Stimulated activated CD8-positive, alpha-beta memory T cell treated with anti-CD3 and anti-CD28 coated beads, Interleukin-12 subunit alpha, Interleukin-12 subunit beta, amount 100 ng/mL, for 24 hours (primary cell): ENCODE measurements around the gene ARHGEF37.
"Not testable (repeated sequence)": the region's sequence is repeated elsewhere in the genome, so short reads cannot be mapped to it uniquely, and the experiment has no call there.

ENCODE experiments used
- DNase-seq: peaks from one replicate; pipeline ENCODE4 v3.0.0-alpha.2; 2020; ENCODE audit errors: extremely low read depth

ARHGEF37 gene, protein sequence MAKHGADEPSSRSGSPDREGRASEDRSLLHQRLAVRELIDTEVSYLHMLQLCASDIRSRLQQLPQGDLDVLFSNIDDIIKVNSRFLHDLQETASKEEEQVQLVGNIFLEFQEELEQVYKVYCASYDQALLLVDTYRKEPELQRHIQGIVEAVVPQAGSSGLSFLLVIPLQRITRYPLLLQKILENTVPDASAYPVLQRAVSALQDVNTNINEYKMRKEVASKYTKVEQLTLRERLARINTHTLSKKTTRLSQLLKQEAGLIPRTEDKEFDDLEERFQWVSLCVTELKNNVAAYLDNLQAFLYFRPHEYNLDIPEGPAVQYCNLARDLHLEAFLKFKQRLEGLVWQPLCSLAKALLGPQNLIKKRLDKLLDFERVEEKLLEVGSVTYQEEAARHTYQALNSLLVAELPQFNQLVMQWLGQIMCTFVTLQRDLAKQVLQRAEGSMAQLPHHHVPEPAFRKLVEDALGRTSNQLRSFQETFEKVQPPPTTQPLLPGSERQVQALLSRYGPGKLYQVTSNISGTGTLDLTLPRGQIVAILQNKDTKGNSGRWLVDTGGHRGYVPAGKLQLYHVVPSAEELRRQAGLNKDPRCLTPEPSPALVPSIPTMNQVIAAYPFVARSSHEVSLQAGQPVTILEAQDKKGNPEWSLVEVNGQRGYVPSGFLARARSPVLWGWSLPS

DNA sequence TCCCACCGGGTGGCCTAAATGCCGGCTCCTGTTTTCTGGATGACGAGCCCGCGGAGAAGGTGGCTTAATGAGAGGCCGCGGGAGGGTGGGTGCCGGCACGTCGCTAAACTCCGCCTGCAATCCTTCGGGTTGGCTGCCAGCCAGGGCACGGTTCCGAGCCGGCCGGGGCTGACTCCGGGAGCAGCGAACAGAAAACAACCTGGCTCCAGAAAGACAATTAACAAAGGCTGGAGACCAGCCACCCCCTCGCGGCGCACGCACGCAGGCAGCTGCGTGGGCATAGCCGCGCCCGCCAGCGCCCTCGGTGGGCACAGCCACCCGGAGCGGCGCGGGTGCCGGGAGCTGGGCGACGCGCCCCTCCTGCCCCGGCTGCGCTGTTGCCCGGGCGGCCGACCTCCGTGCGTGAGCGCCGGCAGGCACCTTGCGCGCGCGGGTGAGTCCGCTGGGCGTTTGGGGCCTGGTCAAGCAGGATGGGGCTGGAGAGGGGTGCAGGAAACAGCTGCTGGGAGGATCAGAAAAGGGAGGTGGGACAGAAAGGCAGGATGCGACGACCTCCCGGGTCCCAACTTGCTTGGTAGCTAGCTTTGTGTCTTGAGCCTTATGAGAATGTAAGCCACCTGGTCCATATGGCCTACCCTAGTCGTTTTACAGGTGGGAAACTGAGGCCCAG, at the start of gene ARHGEF37:
Gene ARHGEF37, plus strand, starts transcription at position 307 of the 670 bp plus-strand sequence. CDS start 16,272 bp downstream, outside the sequence.
- DNase-seq, result peak; percentile 3

DNA sequence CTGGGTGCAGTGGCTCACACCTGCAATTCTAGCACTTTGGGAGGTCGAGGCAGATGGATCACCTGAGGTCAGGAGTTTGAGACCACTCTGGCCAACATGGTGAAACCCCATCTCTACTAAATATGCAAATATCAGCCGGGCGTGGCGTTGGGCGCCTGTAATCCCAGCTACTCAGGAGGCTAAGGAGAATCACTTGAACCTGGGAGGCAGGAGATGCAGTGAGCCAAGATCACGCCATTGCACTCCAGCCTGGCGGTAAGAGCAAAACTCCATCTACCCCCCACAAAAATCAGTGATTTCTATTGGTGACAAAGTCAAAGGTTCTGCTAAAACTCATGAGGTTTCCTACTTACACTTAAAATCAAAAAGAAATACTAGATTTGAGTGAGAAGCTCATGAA, 48.9 kb upstream of the ARHGEF37 start:
- DNase-seq, result no peak

DNA sequence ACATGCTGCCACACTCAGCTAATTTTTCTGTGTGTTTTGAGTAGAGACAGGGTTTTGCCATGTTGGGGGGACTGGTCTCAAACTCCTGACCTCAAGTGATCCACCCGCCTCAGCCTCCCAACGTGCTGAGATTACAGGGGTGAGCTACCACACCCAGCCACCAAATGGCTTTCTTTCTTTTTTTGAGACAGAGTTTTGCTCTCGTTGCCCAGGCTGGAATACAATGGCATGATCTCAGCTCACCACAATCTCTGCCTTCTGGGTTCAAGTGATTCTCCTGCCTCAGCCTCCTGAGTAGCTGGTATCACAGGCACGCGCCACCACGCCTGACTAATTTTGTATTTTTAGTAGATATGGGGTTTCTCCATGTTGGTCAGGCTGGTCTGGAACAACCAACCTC, 45.5 kb upstream of the ARHGEF37 start:
- not testable (repeated sequence) for DNase-seq

DNA sequence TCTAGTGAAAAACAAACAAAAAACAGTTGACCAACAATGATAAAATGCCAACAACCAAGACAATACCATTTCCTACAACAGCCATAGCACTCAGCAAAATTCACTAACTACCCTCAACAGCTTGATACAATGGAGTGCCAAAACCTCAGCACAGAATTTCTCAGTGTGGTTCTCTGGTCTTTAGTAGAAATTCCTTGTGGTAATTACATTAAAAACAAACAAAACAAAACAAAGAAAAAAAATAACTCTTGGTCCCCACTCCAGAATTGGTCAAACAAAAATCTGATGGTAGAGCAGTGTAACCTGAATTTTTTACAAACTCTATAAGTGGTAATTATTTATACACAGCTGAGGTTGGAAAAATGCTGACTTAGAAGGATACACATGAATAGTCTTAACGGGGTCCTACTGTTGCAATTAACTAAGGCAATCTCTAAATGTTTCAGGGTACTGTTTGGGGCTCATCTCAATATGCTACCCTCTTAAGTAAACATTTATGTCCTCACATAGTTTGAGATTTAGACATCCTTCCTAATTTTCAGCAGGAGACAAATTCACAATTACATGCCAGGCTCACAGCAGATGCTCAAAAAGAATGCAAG, 43.8 kb upstream of the ARHGEF37 start:
- no peak for DNase-seq

DNA sequence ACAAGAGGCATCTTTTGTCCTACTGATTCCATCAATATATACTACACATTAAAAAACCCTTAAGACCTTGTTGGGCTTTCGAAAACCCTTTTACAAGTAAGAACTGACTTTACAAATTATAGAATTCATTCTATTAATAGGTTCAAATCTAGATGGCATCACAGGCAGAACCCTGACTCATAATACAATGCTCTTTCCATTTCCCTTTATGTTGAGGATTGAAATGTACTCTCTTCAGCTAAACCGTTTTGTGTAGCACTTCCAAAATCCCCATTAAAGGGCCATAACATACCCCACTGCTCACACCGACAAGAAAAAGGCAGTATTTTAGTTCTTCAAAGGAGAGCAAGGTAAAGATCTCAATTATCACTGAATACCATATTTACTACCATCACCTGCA, 41.2 kb upstream of the ARHGEF37 start:
- no peak for DNase-seq

DNA sequence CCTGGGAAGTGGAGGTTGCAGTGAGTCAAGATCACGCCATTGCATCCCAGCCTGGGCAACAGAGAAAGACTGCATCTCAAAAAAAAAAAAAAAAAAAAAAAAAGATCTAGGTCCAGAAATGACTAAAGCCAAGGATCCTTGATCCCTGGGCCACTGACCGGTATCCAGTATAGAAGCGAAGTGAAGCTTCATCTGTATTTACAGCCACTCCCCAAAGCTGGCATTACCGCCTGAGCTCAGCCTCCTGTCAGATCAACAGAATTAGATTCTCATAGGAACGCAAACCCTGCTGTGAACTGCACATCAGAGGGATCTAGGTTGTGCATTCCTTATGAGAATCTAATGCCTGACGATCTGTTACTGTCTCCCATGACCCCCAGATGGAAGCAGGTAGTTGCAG, 39.4 kb upstream of the ARHGEF37 start:
- DNase-seq, result no peak

DNA sequence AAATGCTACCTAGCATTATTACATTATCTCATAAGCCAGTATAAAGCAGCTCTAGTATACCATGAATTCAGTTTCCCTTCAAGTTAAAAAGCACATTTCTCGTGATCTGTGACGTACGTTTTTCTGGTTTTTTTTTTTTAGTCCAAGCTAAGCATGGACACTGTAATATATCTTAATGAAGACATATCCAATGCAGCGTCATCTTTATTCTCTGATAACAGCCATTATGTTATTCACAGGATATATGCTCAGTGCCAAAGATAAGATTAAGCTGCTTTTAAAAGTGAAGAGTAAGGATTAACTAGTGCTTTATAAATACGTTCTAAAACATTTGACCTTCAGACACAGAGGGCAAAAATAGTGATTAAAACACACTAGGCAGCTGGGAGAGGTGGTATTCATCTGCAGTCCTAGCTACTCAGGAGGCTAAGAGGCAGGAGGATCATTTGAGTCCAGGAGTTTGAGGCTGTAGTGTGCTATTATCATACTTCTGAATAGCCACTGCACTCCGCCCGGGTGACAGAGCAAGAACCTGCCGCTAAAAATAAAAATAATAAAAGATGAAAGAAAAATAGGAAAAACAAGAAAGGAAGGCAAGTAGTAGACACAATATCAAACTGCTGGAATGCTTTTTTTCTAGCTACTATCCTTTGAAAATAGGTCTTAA, 37.8 kb upstream of the ARHGEF37 start:
- no peak for DNase-seq

DNA sequence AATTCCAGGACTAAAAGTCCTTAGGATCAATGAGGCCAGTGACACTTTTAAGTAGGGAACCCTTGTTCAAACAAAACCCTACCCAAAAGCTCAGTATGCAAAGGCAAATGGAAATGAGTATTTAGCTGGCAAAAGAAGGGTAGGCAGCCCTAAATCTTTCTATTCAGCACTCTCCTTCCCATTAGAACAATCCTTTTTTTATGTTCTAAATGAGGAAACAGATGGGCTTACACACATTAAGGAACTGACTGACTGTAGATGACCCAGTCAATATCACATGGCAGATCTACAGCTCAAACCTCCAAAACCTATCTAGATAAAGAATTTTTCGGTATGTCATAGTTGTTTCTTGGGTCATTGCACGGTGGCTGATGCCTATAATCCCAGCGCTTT, 37.3 kb upstream of the ARHGEF37 start:
- DNase-seq, result no peak

DNA sequence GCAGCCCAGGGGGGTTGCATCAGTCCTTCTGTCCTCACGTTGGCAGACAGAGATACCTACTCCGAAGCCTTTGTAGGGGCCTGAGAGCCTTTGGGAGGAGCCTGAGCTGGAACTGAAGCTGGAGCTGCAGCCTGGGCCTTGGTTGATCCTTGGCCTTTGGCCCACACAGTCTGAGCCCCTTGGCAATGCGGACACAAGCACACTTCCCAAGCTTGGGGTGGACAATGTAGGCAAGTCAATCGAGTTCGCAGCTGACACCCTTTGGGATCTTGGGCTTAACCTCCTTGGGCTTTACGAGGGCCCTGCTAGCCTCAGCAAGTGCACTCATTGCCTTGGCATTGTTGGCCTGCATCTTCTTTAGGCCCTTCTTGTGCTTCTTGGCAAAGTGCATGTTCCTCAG, 36.0 kb upstream of the ARHGEF37 start:
- DNase-seq, result no peak

DNA sequence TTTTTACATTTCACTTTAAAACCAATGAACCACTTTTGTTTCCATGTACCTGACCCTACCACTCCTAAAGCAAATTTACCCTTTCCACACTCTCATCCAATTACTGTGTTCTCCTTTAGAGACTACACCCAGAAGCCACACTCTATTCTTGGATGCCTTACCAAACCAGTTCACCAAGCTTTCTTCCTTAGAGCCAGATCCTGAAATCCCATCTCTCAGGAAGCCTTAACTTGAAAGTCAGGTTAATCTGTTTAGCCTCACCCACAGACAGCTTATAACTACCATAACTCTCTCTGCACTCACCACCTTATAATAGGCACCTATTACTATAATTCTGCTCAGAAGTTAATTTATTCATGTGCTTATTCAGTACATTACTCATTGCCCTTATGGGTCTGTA, 34.3 kb upstream of the ARHGEF37 start:
- no peak for DNase-seq

DNA sequence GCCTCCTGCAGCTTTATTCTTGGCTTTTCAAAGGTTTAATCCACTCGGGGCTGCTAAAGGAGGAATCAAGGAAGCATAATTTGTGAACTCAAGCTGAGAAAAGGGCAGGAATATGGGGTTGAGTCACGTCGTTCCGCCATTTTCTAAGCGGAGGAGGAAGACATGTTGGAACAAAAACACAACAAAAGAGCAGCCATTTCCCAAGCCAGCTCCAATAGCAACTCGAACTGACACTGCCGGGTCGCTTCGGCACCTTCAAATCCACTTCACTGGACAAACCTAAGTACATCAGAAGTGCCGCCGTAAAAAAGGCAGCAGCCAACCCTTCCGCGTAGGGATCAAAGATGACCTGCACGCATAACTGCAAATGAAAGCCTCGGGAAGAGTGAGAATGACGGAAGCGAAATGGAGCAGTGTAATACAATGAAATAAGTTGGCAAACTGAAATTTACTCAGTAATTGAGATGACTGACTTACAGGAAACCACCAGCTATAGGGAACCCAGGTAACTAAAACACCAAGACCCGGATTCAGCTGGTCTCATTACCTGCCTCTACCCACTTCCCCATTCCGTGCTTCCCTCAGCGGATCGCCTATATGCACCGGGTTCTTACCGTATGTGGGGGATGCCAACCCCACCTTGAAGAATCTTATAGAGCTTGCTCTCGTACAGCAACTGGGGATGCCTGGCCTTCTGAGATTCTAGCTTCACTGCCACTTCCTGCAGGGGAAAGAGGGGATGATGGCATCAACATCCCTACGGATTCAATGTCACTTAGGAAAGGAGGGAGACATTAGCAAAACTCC, 31.6 kb upstream of the ARHGEF37 start:
- DNase-seq, result no peak

DNA sequence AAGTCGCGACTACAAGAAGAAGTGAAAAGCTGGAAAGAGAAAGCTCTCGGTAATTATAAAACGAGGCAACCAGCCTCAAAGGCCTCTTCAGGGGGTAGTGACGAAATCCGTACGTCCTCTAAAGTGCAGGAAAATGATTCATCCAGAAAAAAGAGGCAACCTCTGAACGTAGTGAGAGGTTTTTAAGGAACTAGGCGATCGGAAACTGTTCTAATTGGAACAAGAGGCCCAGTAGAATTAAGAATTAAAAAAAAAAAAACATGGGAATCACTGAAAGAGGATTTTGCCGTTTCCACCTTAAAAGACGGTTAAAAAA, 31.1 kb upstream of the ARHGEF37 start:
- DNase-seq, result no peak

DNA sequence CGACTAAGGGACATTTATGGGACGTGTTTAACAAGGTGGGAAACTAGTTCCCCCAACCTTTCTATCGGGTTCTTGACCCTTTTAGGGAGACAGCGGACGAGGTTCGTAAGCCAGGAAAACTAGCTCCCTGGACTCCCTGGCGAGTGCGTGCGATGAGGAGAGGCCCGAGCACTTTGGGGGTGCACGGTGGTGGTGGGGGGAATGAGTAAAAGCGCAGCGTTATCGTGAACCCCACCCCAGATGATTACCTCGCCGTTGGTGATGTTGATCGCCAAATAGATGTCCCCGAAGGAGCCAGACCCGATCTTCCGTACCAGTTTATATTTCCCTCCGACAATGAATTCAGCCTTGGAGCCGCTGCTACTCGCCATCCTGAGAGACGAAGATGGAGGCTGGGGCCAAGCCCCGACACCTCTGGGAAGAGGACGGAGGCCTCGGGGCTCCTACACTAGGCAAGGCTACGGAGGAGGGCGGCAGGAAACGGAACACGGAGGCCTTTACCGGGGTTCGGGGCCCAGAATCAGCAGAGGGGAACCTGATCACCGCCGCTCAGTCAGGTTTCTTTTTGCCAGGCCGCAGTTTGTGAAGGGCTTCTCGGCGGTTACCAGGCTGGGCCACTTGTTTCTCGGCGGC, 30.6 kb upstream of the ARHGEF37 start:
- DNase-seq, result no peak

DNA sequence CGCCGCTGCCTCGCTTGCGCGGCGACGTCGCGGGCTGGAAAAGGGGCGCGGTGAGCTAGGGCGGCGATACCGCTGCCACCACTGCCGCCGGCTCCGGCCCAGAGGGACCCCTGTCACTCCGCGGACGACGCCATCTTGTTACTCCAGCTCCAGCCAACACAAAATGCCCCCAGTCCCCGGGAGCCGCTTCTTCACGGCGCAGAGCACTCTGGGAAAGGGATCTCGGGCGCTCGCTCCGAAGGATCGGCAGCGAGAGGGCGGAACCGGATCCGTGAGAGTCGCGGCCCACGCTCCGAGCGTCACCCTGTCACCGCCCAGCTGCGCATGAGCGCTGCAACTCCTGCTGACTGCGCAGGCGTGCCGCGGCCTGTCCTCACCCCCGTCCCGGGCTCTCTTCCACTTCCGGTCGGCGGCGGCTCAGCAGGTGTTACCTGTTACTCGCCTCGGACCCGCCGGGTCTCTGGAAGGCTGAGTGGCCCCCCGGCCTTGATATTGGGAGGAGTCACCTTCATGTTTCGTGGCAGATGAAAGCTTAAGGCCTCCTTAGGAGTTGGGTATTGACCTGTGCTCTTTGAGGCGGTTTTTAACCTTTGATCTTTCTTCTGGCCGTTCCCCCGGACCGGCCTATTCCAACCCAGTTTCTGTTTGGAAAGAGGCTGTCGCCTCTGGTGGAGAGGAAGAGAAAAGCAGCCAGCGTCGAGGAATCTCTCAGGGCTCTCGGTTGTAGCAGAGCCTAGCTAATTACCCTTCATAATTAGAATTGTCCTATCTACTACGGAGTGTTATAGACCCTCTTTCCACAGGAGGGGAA, 29.9 kb upstream of the ARHGEF37 start, which contains the start of gene CSNK1A1:
Gene CSNK1A1, minus strand, starts transcription at position 213 of the 811 bp plus-strand sequence. CDS start 475 bp downstream, outside the sequence.
- peak; percentile 98 for DNase-seq

DNA sequence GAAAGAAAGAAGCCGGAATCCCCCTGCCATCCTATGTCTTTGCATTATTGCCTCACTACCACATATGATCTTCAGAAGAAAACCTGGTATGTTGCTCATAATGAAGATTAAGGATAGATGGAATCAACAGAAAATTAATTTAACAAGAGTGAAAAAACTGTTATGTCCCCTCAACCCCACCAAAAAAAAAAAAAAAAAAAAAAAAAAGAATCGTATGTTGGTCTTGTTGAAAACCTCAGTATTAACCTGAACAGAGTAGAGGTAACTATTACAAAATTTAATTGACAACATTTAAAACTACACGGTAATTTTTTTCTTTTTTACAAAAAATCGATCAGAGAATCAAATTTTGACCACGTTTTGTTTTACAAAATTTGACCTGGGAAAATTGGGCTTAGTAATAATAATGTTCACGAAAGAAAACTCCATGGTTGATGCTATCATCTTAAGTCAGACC, 29.2 kb upstream of the ARHGEF37 start:
- DNase-seq, result no peak

DNA sequence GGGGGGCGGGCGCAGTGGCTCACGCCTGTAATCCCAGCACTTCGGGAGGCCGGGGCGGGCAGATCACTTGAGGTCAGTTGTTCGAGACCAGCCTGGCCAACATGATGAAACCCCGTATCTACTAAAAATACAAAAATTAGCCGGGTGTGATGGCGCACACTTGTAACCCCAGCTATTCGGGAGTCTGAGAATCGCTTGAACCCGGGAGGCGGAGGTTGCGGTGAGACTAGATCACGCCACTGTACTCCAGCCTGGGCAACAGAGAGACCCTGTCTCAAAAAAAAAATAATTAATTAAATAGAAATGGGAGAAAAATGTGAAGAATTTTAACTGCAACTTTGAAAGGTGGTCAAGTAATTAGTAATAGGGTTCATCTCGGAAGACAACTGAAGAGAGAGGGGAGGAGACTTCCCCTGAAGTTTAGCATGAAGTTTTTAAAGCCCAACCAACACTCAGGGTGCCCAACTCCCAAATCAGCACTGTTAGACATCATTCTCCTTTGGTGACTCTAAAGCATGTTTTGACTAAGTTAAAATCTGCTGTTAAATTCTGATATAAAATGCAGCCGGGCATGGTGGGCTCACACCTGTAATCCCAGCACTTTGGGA, 28.6 kb upstream of the ARHGEF37 start:
- DNase-seq, result no peak

DNA sequence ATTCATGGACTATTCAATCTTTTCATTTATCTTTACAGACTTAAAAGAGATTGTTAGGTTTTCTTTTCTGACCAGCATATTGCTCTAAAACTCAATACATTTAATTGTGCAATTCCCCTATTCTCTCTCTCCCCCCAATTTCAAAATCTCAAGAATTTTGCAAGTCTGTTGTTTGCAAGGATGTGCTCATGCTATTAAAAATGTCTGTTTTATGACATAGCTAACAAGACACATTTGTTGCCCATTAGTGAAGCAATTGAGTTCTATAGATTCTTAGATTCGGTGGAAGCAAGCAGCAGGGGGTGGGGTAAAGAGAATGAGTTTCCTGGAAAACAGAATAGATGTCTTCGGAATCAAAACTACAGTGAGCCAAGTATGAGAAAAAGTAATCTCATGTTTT, 21.6 kb upstream of the ARHGEF37 start:
- DNase-seq, result no peak

DNA sequence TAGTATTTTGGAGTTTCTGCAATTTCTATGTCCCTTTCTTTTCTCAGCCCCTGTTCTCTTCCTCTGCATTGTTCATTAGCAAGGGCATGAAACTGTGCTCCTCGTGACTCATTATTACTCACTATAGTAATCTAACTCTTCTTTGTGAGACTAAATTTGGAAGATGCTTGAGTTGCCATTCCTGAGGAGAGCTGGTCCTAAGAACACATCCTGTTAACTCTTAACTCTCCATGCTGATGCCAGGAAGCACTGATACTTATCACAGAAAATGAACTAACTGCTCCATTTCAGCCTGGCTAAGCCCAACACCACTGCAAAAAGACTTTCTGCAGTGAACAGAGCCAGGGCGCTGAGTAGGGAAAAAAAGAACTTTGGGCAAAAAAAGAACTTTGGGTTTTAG, 19.4 kb upstream of the ARHGEF37 start:
- DNase-seq, result no peak

DNA sequence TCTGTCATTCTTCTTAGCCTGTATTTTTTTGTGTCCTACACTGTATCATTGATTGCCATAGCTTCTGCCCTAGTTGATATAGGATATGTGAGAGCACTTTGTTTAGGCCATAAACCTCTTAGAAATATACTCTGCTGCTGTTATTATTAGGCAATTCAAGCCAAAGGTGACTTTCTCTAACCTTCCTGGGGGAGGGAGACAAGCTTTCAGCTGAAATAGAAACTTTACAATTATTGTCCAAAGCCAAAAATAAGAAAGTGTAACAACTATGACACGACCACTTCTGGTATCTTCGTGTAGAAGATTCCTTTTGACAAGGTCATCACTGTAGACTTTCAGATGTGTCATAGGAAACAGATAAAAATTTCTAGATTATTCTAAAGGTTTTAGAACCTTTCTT, 17.8 kb upstream of the ARHGEF37 start:
- no peak for DNase-seq
